ENCODE results near the gene ARHGAP22.

DNA sequence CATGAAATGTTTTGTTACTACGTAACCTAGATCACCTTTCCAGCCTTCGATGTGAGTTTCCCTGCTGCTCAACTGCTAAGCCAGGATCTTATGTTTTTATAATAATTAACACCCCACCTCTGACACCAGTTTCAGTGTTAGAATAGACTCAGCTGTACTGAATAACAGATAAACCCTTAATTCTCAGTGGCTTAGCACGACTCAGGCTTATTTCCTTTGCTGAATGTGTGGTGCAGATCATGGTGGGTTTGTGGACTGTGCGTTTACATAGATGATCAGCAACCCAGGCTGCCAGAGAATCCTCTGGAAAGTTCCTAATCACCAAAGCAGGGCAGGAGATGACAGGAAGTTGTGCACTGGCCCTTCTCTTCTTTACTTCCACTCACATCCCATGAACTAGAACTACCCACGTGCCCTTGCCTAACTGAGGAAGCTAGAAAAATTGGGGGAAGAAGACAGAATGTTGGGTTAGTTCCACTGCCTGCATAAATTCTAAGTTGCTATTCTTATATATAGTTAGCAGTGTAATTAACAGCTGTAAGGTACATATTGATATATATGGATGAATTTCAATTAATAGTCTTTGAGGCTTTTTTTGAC lies 186.6 kb downstream of the ARHGAP22 start:
- TF ChIP-seq TAF1 (IDR thresholded peaks at IDR 0.05; ENCODE audit: low read depth, low read length) (no peak), POLR2A (IDR thresholded peaks at IDR 0.05; ENCODE audit: low read depth, low read length) (no peak), POLR2AphosphoS5 (IDR thresholded peaks at IDR 0.05; ENCODE audit: low read depth, low read length) (no peak), POU2F2 (IDR thresholded peaks at IDR 0.05; ENCODE audit: low read depth, low read length) (no peak)
